ENCODE measurements around the gene ZNF853.
"Not testable (repeated sequence)": the region's sequence is repeated elsewhere in the genome, so short reads cannot be mapped to it uniquely, and the experiment has no call there.

Gene ZNF853

DNA sequence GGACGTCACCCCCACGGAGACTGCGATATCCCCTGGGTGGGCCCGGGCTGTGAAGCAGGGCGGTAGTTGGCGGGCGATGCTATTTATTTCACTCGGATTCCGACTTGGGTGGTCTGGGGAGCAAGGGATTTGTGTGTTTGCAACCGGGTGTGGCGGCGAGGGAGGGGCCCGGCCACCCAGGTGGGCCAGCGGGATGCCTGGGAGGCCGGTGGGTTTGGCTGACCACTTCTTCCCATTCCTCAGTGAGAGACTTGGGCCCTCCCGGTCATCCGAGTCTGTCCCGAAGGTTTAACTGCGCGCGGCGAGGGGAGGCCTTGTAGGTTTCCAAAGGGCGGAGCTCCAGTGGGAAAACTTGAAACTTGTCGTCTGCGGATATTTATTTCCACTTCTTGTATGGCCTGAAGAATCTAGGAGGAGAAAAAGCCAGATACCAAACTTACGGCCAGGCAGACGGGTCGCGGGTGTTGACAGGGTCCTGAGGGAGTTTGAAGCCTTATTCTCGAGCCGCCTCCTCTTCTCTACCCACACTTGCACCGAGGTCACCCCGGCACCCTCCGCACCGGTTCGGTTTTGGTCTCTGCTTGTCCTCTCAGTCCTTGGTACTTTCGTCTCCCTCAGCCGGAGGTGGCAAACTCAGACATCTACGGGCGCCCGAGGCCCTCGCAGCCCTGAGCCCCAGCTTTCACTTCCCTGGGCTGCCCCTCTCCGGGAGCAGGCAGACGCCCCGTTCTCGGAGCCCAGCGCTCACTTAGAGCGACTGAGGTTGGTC, 39.6 kb downstream of the ZNF853 start:
- CTCF ChIA-PET, result no interaction called here
- TF ChIP-seq, protein P1, sequence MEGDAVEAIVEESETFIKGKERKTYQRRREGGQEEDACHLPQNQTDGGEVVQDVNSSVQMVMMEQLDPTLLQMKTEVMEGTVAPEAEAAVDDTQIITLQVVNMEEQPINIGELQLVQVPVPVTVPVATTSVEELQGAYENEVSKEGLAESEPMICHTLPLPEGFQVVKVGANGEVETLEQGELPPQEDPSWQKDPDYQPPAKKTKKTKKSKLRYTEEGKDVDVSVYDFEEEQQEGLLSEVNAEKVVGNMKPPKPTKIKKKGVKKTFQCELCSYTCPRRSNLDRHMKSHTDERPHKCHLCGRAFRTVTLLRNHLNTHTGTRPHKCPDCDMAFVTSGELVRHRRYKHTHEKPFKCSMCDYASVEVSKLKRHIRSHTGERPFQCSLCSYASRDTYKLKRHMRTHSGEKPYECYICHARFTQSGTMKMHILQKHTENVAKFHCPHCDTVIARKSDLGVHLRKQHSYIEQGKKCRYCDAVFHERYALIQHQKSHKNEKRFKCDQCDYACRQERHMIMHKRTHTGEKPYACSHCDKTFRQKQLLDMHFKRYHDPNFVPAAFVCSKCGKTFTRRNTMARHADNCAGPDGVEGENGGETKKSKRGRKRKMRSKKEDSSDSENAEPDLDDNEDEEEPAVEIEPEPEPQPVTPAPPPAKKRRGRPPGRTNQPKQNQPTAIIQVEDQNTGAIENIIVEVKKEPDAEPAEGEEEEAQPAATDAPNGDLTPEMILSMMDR (IDR thresholded peaks at IDR 0.05; ENCODE audit: control extremely low read depth, extremely low read depth, low read depth, missing control alignments), result no peak
- no peak for DNase-seq (ENCODE audit: extremely low spot score)
- POLR2A ChIA-PET, result no interaction called here

DNA sequence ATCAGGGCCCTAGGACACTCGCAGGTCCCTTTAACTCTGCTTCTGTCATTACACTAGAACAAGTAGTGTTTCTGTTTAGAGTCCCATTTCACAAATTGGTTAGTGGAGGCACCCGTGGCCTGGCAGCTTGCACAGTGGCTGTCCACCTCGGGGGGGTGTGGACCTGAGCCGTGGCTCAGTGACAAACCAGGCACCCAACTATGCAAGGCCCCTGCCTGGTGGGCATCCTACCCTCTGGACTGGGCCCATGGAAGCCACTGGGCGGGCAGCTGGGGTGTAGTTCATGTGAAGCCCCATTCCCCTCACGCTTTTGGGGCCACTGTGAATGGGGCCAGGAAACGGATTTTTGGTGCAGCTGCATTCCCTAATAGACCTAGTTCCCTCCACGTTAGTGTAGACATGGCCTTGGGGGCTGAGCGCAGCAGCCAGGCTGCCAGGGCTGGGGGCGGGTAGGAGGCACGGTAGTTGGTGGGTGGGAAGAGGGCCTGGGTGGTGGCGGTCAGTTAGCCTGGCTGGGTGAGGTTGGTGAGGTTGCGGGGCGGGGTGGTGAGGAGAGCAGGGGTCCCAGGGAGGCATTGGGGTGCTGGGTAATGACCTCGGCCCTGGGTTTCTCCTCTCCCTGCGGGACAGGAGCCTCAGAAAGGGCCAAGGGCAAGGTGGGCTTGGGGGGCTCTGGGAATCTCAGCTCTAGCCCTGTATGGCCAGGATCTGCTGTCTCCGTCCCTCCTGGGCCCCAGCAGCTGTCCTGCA, 40.4 kb downstream of the ZNF853 start:
- ChIA-PET POLR2A (no interaction called here), CTCF (no interaction called here)
- TF ChIP-seq, protein P1 (IDR thresholded peaks at IDR 0.05; ENCODE audit: control extremely low read depth, extremely low read depth, low read depth, missing control alignments), result no peak
- peak; percentile 20 for DNase-seq (ENCODE audit: extremely low spot score)

DNA sequence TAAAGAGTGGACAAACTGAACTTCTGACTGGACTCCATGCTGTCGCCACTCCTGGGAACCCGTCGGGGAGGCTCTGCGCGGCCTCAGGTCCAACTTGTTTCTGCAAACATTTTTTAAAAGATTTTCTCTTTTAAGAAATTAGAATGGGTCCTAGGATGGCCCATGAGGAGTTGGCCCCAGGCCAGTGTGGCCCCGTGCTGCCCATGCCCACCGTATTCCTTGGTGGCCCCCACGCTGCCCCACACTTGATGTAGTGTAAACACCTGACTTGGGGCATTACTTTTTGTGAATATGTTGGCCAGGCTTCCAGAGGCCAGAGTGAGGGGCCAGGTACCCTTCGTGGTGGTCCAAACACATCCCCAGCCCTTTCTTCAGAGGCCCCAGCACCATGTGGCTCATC, 41.0 kb downstream of the ZNF853 start:
- TF ChIP-seq, protein P1 (IDR thresholded peaks at IDR 0.05; ENCODE audit: control extremely low read depth, extremely low read depth, low read depth, missing control alignments), result no peak
- ChIA-PET POLR2A (no interaction called here), CTCF (no interaction called here)
- DNase-seq (ENCODE audit: extremely low spot score), result no peak

DNA sequence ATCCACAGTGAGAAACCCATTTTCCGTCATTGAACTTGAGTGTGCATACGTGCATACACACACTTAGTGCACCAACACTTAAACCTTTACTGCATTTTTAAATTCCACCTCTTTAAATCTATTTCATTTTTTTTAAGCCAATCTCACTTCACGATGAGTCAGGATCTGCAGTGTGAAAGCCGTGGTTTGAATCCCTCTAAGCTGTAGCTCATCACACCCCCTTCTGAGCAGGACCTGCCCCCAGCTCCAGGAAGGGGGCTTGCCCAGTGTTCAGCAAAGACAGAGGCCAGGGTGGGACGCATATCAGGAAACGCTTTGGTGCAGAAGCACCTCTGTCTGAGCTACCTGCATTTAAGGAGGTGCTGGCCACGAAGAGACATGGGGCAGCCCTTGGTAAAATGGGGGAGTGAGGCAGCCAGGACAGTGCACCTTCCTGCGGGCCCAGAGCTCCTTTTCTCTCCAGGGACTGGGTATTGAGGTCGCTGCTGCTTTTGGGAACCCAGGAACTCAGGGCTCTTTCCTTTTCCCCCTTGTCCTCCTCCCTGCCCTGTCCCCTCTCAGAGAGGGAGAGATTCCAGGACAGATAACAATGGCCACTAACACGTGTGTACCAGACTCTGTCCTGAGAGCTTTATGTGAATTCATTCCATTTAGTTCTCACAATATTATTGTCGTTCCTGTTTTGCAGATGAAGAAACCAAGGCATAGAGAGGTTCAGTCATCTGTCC, 43.4 kb downstream of the ZNF853 start:
- TF ChIP-seq, protein P1 (IDR thresholded peaks at IDR 0.05; ENCODE audit: control extremely low read depth, extremely low read depth, low read depth, missing control alignments), result no peak
- CTCF ChIA-PET, result interaction anchor here (1.0 kb wide), 1 partner anchor 15 kb away, joined by 3 read pairs; no protein-coding TSS in a partner anchor
- POLR2A ChIA-PET, result no interaction called here
- DNase-seq (ENCODE audit: extremely low spot score), result peak; percentile 15

DNA sequence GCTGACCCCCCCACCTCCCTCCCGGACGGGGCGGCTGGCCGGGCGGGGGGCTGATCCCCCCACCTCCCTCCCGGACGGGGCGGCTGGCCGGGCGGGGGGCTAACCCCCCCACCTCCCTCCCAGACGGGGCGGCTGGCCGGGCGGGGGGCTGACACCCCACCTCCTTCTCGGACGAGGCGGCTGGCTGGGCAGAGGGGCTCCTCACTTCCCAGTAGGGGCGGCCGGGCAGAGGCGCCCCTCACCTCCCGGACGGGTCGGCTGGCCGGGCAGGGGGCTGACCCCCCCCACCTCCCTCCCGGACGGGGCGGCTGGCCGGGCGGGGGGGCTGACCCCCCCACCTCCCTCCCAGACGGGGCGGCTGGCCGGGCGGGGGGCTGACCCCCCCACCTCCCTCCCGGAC, 55.4 kb downstream of the ZNF853 start:
- DNase-seq (ENCODE audit: extremely low spot score); CTCF ChIA-PET; POLR2A ChIA-PET: not testable (repeated sequence)

Data from GM10248 (cell line).